Activated CD4-positive, alpha-beta T cell treated with anti-CD3 and anti-CD28 coated beads for 36 hours (primary cell): Measurements from ENCODE around the gene DCAF6. TPM values are rescaled to one million over a fixed set of nuclear protein-coding genes. Genes with fewer than 3 reads are reported as not detected.

ENCODE experiments used
- ATAC-seq: fragments of 200-7000 bp; cut with Tn5 transposase; one replicate; pipeline ENCODE4 v1.10.0; 2021; ENCODE audit warnings: mild to moderate bottlenecking, moderate library complexity
- CTCF ChIA-PET: fragments of 350-600 bp; sonication (Branson Sonifier 250); formaldehyde crosslinking; loops from one replicate; lab custom pipeline; 2021; ENCODE audit warnings: antibody characterized with exemption; lab: Charles Lee
- POLR2A ChIA-PET: fragments of 350-600 bp; sonication (Branson Sonifier 250); formaldehyde crosslinking; loops from one replicate; lab custom pipeline; 2021; ENCODE audit warnings: antibody characterized with exemption, inconsistent platforms; lab: Charles Lee
- DNase-seq: peaks from one replicate; pipeline ENCODE4 v3.0.0-alpha.2; 2020
- H3K27ac Mint-ChIP-seq: one replicate; pipeline ENCODE4 v1.8.0; 2021; ENCODE audit warnings: mixed read lengths
- H3K27me3 Mint-ChIP-seq: one replicate; pipeline ENCODE4 v1.8.0; 2021; ENCODE audit warnings: mixed read lengths
- H3K36me3 Mint-ChIP-seq: one replicate; pipeline ENCODE4 v1.8.0; 2021; ENCODE audit warnings: low read depth, mixed read lengths
- H3K4me1 Mint-ChIP-seq: one replicate; pipeline ENCODE4 v1.8.0; 2021; ENCODE audit warnings: mixed read lengths
- H3K4me3 Mint-ChIP-seq: one replicate; pipeline ENCODE4 v1.8.0; 2021; ENCODE audit warnings: mild to moderate bottlenecking, moderate library complexity, mixed read lengths
- H3K9me3 Mint-ChIP-seq: one replicate; pipeline ENCODE4 v1.8.0; 2021; ENCODE audit warnings: low read depth, mixed read lengths
- intact Hi-C, 2 experiments: fragments of 100-400 bp; cut with DNase I in 1 of 2; cut with micrococcal nuclease in 1 of 2; formaldehyde crosslinking; loops; one replicate each; pipeline versions ENCODE4 v1.14.2 to v1.15.1; 2022 to 2024; cut with DNase I, micrococcal nuclease
- total RNA-seq, 2 experiments: library from RNA; stranded (reverse); gene quantifications; one replicate each; pipeline ENCODE4 v1.2.3, GENCODE V29; 2021

Gene DCAF6
- total RNA-seq, 2 experiments from 2014 or later: 25.6 to 28.8 TPM

DNA sequence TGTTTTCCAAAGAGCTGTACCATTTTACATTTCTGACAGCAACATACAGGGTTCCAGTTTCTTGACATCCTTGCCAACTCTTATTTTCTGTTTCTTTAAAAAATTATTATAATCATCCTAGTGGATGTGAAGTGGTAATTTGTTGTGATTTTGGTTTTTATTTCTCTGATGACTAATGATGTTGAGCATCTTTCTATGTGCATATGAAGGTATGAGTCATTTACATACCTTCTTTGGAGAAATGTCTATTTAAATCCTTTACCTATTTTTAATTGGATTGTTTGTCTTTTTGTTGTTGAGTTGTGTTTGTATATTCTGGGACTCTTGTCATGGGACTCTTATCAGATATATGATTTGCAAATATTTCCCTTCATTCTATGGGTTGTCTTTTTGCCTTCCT lies 21.2 kb downstream of the DCAF6 start:
- ATAC-seq: no peak
- DNase-seq: no peak
- no peaks in the 10 kb centered on the region for H3K27me3 Mint-ChIP-seq
- intact Hi-C loops: no loop called here
- H3K4me1 Mint-ChIP-seq: peaks cover 20% of the 10 kb centered on the region
- no peak overlapping the region for H3K27ac Mint-ChIP-seq
- no peak overlapping the region for H3K4me3 Mint-ChIP-seq
- CTCF ChIA-PET: interaction anchor here (0.5 kb wide), 1 partner anchor 241 kb away, joined by 3 read pairs; no protein-coding TSS in a partner anchor
- no peaks in the 10 kb centered on the region for H3K9me3 Mint-ChIP-seq
- peaks cover 32% of the 10 kb centered on the region for H3K36me3 Mint-ChIP-seq
- POLR2A ChIA-PET: no interaction called here

DNA sequence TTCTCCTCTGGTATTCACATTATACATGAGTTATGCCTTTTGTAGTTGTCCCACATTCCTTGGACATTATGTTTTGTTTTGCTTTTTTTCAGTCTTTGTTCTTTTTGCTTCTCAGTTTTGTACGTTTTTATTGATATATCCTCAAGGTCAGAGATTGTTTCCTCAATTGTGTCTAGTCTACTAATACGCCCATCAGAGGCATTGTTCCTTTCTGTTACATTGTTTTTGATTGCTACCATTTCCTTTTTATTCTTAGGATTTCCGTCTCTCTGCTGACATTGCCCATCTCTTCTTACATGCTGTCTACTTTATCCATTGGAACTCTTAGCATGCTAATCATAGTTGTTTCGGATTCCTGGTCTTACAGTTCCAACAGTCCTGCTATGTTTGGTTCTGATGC lies 28.2 kb downstream of the DCAF6 start:
- Mint-ChIP-seq H3K27me3 (no peaks in the 10 kb centered on the region), H3K9me3 (no peaks in the 10 kb centered on the region), H3K36me3 (peaks cover 16% of the 10 kb centered on the region), H3K4me1 (no peaks in the 10 kb centered on the region), H3K27ac (no peak overlapping the region), H3K4me3 (no peak overlapping the region)
- CTCF ChIA-PET: interaction anchor here (1.1 kb wide), 1 partner anchor 9 kb away, joined by 3 read pairs; no protein-coding TSS in a partner anchor
- no peak for ATAC-seq
- DNase-seq: no peak
- POLR2A ChIA-PET: no interaction called here
- intact Hi-C loops: no loop called here

- CTCF ChIA-PET: interaction anchor here (0.6 to 1.5 kb wide), 4 partner anchors 10 to 85 kb away, joined by 3 read pairs; no protein-coding TSS in a partner anchor
- H3K36me3 Mint-ChIP-seq: peaks cover 16% of the 10 kb centered on the region
Measured at GRCh38 chr1:167966050-167966449, 29.6 kb downstream of the DCAF6 start.

DNA sequence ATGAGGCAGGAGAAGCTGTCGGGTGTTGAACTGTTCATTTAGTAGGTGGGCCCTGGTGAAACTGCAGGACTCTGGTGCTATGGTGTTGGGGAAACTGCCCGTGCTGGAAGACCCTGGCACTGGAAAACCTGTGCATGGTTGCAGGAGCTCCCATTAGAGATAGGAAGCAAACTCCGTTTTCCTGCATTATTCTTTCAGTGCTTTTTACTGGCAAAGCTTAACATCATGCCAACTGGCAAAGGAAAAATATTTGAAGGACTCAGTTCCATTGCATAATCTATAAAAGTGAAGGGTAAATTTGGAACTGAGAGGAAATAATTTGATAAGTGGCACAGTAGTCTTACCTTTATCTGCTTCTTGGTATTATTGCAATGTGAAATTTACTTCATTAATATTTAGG lies 32.1 kb downstream of the DCAF6 start:
- intact Hi-C loops: loop anchor here in 1 of 2 experiments (2.0 kb wide), 1 partner anchor 20 kb away; no protein-coding TSS in a partner anchor
- H3K9me3 Mint-ChIP-seq: no peaks in the 10 kb centered on the region
- no peak for ATAC-seq
- CTCF ChIA-PET: interaction anchor here (1.2 kb wide), 1 partner anchor 109 kb away, joined by 3 read pairs; no protein-coding TSS in a partner anchor
- no peak overlapping the region for H3K27ac Mint-ChIP-seq
- H3K27me3 Mint-ChIP-seq: no peaks in the 10 kb centered on the region
- POLR2A ChIA-PET: no interaction called here
- H3K36me3 Mint-ChIP-seq: peaks cover 16% of the 10 kb centered on the region
- no peaks in the 10 kb centered on the region for H3K4me1 Mint-ChIP-seq
- H3K4me3 Mint-ChIP-seq: no peak overlapping the region
- no peak for DNase-seq

More at GRCh38 chr1:167966050-167966449, 29.6 kb downstream of the DCAF6 start:
- Mint-ChIP-seq H3K27ac (no peak overlapping the region), H3K9me3 (no peaks in the 10 kb centered on the region), H3K27me3 (no peaks in the 10 kb centered on the region), H3K4me3 (no peak overlapping the region), H3K4me1 (no peaks in the 10 kb centered on the region)
- DNase-seq (no peak), ATAC-seq (no peak)
- intact Hi-C loops: no loop called here
- POLR2A ChIA-PET: interaction anchor here (0.7 kb wide), 1 partner anchor 38 kb away, joined by 3 read pairs; no protein-coding TSS in a partner anchor

DNA sequence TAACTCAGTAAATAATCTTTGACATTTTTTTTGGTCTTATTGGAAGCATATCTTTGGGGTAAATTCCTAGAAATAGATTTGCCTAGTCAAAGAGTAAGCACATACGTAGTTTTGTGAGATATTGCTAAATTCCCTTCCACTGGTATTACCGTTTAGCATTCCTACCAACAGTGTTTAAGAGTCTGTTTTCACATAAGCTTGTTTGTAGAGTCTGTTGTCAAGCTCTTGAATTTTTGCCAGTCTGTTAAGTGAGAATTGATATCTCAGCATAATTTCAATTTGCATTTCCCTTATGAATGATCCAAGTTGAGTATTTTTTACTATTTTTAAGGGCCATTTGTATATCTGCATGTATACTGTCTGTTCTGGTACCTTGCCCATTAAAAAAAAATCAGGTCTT lies 37.3 kb downstream of the DCAF6 start:
- H3K27ac Mint-ChIP-seq: no peak overlapping the region
- intact Hi-C loops: no loop called here
- peaks cover 32% of the 10 kb centered on the region for H3K36me3 Mint-ChIP-seq
- H3K4me1 Mint-ChIP-seq: peaks cover 2% of the 10 kb centered on the region
- ChIA-PET POLR2A (no interaction called here), CTCF (no interaction called here)
- ATAC-seq (no peak), DNase-seq (no peak)
- H3K27me3 Mint-ChIP-seq: no peaks in the 10 kb centered on the region
- no peak overlapping the region for H3K4me3 Mint-ChIP-seq
- no peaks in the 10 kb centered on the region for H3K9me3 Mint-ChIP-seq

GRCh38 chr1:167974698-167975097 lies 38.2 kb downstream of the DCAF6 start:
- ATAC-seq (no peak), DNase-seq (no peak)
- peaks cover 2% of the 10 kb centered on the region for H3K4me1 Mint-ChIP-seq
- H3K4me3 Mint-ChIP-seq: no peak overlapping the region
- ChIA-PET CTCF (no interaction called here), POLR2A (no interaction called here)
- H3K27me3 Mint-ChIP-seq: no peaks in the 10 kb centered on the region
- H3K27ac Mint-ChIP-seq: no peak overlapping the region
- no peaks in the 10 kb centered on the region for H3K9me3 Mint-ChIP-seq
- intact Hi-C loops: no loop called here
- peaks cover 34% of the 10 kb centered on the region for H3K36me3 Mint-ChIP-seq

- Mint-ChIP-seq H3K27me3 (no peaks in the 10 kb centered on the region), H3K9me3 (no peaks in the 10 kb centered on the region), H3K27ac (no peak overlapping the region), H3K4me1 (peaks cover 6% of the 10 kb centered on the region), H3K36me3 (peaks cover 48% of the 10 kb centered on the region), H3K4me3 (no peak overlapping the region)
- POLR2A ChIA-PET: no interaction called here
- no peak for ATAC-seq
- DNase-seq: no peak
- intact Hi-C loops: no loop called here
- CTCF ChIA-PET: no interaction called here
Measured at GRCh38 chr1:167977245-167977644, 40.8 kb downstream of the DCAF6 start.

DNA sequence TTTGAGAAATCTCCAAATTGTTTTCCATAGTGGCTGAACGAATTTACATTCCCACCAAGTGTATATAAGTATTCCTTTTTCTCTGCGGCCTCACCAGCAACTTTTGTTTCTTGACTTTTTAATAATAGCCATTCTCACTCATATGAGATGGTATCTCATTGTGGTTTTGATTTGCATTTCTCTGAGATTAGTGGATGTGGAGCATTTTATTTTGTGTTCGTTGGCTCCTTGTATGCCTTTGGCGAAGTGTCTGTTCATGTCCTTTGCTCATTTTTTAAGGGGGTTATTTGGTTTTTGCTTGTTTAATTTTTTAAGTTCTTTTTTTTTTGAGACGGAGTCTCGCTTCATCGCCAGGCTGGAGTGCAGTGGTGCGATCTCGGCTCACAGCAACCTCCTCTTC lies 45.5 kb downstream of the DCAF6 start:
- Mint-ChIP-seq H3K36me3 (peaks cover 30% of the 10 kb centered on the region), H3K4me1 (peaks cover 8% of the 10 kb centered on the region), H3K27me3 (no peaks in the 10 kb centered on the region), H3K27ac (no peak overlapping the region), H3K4me3 (no peak overlapping the region), H3K9me3 (no peaks in the 10 kb centered on the region)
- ChIA-PET POLR2A (no interaction called here), CTCF (interaction anchor here (1.7 kb wide), 1 partner anchor 10 kb away, joined by 3 read pairs; no protein-coding TSS in a partner anchor)
- DNase-seq (no peak), ATAC-seq (no peak)
- intact Hi-C loops: no loop called here

DNA sequence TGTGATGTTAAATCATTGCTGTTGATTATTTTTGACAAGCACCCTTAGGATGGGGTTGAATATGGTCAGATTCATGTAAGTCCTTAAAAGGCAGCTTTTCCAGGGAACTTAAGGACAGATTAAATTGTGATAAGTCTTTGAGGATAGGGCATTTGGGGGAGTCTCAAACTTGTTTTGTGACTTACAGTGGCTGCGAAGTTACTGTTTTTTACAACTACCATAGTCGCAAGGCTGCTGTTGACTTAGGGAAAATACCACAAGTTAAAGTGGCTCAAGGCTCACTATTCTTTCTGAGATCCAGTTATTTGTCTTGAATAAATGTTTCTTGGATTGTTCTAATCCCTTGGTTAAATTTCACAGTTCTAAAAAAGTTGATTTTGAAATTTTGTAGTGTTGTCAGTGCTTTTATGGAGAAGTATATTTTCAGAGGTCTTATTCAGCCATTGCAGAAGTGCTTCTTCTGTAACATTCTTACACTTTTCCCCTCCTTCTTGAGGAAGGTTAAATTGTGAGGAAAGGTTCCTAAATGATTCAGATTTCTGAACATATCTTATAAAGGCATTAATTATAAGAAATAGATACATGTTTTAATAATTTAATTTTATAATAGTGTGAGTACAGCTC lies 47.4 kb downstream of the DCAF6 start:
- ChIA-PET CTCF (no interaction called here), POLR2A (no interaction called here)
- Mint-ChIP-seq H3K27ac (no peak overlapping the region), H3K36me3 (peaks cover 21% of the 10 kb centered on the region), H3K9me3 (no peaks in the 10 kb centered on the region), H3K4me1 (peaks cover 6% of the 10 kb centered on the region), H3K27me3 (no peaks in the 10 kb centered on the region), H3K4me3 (no peak overlapping the region)
- intact Hi-C loops: no loop called here
- DNase-seq (no peak), ATAC-seq (no peak)

DNA sequence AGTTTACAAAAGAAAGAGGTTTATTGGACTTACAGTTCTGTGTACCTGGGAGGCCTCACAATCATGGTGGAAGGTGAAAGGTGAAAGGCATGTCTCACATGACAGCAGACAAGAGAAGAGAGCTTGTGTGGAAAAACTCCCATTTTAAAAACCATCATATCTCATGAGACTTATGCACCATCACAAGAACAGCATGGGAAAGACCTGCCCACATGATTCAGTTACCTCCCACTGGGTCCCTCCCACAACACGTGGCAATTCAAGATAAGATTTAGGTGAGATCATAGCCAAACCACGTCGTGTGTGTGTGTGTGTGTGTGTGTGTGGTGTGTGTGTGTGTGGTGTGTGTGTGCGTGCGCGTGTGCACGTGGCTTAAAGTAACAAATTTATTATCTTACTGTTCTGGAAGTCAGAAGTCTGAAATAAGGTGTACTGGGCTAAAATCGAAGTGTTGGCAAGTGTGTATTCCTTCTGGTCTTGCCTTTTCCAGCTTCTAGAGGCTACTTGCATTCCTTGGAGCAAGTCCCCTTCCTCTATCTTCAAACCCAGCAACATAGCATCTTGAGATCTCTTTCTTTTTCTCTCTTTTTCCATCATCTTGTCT lies 48.5 kb downstream of the DCAF6 start:
- Mint-ChIP-seq H3K36me3 (peaks cover 16% of the 10 kb centered on the region), H3K27me3 (no peaks in the 10 kb centered on the region), H3K9me3 (no peaks in the 10 kb centered on the region), H3K4me3 (no peak overlapping the region), H3K4me1 (peaks cover 6% of the 10 kb centered on the region), H3K27ac (no peak overlapping the region)
- DNase-seq: peak; percentile 36
- intact Hi-C loops: no loop called here
- peak; percentile 16 for ATAC-seq
- POLR2A ChIA-PET: interaction anchor here (0.5 kb wide), 1 partner anchor 9 kb away, joined by 3 read pairs; no protein-coding TSS in a partner anchor
- CTCF ChIA-PET: interaction anchor here (0.5 kb wide), 2 partner anchors 22 to 1755 kb away, joined by 3 read pairs; no protein-coding TSS in a partner anchor

DNA sequence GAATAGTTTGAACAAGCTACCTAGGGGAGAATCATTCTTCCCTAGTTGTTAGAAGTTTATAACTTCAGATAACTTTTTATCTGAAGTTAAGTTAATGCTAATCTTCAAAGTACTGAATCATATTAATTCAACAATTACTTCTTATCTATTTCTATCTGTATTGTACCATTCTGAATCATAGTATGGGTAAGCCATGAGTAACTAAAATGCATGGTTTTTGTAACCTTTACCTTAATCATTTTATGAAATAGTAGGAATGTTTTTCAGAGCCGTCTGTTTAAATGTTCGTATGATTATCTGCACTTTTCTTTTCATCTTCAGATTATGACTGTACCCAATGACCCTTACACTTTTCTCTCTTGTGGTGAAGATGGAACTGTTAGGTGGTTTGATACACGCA lies 50.7 kb downstream of the DCAF6 start:
- Mint-ChIP-seq H3K36me3 (peaks cover 5% of the 10 kb centered on the region), H3K27me3 (no peaks in the 10 kb centered on the region), H3K4me3 (no peak overlapping the region), H3K27ac (no peak overlapping the region), H3K9me3 (no peaks in the 10 kb centered on the region), H3K4me1 (peaks cover 2% of the 10 kb centered on the region)
- no peak for ATAC-seq
- intact Hi-C loops: no loop called here
- ChIA-PET CTCF (interaction anchor here (1.2 kb wide), 1 partner anchor 95 kb away, joined by 6 read pairs; no protein-coding TSS in a partner anchor), POLR2A (no interaction called here)
- DNase-seq: no peak

GRCh38 chr1:167991546-167991945 lies 55.1 kb downstream of the DCAF6 start:
- ATAC-seq (no peak), DNase-seq (no peak)
- CTCF ChIA-PET: no interaction called here
- Mint-ChIP-seq H3K4me1 (no peaks in the 10 kb centered on the region), H3K36me3 (peaks cover 9% of the 10 kb centered on the region), H3K27ac (no peak overlapping the region), H3K27me3 (no peaks in the 10 kb centered on the region), H3K9me3 (no peaks in the 10 kb centered on the region), H3K4me3 (no peak overlapping the region)
- POLR2A ChIA-PET: no interaction called here
- intact Hi-C loops: no loop called here
